ENCODE measurements around the gene TYMP.

GRCh38 chr22:50504369-50505211 is 25.2 kb downstream of the TYMP start:
- TF ChIP-seq POLR2AphosphoS5 (IDR thresholded peaks at IDR 0.05; ENCODE audit: insufficient read depth in 1 of 2, low read depth in 1 of 2) (no peak), CTCF (IDR thresholded peaks at IDR 0.05) (no peak)
